ENCODE data around the gene ZBTB17. TPM values are rescaled to one million over a fixed set of nuclear protein-coding genes. Genes with fewer than 3 reads are reported as not detected.

ZBTB17 gene
- total and polyA plus RNA-seq, 2 experiments from 2014 or later: 21.9 to 26.6 TPM

DNA sequence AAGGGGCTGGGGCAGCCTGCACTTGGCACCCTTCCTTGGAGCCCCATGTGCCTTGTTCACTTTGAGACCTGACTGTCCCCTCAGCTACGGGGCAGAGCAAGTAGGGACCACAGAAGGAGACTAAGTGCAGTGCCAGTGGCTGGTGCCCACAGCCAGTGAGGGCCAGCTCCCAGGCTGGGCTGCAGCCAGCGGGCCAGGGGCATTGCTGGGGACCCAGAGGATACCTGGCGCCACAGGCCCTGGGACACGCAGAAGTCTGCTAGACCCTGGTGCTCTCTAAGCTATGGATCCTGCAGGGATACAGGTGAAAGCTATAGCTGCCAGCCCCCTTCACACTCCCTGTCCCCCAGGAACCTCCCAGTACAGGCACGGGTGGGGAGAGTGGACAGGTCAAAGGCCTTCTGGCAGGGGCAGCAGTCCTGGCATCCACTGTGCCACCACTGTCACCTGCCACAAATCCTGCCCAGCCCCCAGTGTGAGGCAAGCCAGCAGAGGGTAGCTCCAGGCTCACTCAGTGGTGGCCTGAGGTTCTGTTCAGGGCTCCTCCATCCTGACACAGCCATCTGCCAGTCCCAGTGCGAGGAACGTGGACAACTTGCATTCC lies 47.3 kb upstream of the ZBTB17 start:
- Mint-ChIP-seq H3K4me3 (no peak overlapping the region), H3K36me3 (ENCODE audit: low read depth) (no peaks in the 10 kb centered on the region), H3K4me1 (peaks cover 19% of the 10 kb centered on the region), H3K9me3 (no peaks in the 10 kb centered on the region), H3K27me3 (ENCODE audit: insufficient read depth, low read depth, poor library complexity) (peaks cover 27% of the 10 kb centered on the region), H3K27ac (no peak overlapping the region)
- no peaks in the 10 kb centered on the region for H3K27me3 ChIP-seq (ENCODE audit: insufficient read depth)
- no peaks in the 10 kb centered on the region for H3K9me2 ChIP-seq (ENCODE audit: insufficient read depth)
- no peaks in the 10 kb centered on the region for H4K20me1 ChIP-seq (replicated peaks; ENCODE audit: insufficient read depth)
- no peak overlapping the region for H3K27ac ChIP-seq (ENCODE audit: low read depth)
- no peak overlapping the region for H3K4me2 ChIP-seq
- DNase-seq (ENCODE audit: low spot score) (no peak), ATAC-seq (no peak)
- H3K36me3 ChIP-seq (ENCODE audit: insufficient read depth): no peaks in the 10 kb centered on the region
- peaks cover 7% of the 10 kb centered on the region for H3K4me1 ChIP-seq (ENCODE audit: insufficient read depth)
- TF ChIP-seq STAT1 (IDR thresholded peaks at IDR 0.05; ENCODE audit: unreplicated experiment): no peak
- TF ChIP-seq EZH2 (IDR thresholded peaks at IDR 0.05; ENCODE audit: low read depth, unreplicated experiment): no peak
- TF ChIP-seq, protein P1, sequence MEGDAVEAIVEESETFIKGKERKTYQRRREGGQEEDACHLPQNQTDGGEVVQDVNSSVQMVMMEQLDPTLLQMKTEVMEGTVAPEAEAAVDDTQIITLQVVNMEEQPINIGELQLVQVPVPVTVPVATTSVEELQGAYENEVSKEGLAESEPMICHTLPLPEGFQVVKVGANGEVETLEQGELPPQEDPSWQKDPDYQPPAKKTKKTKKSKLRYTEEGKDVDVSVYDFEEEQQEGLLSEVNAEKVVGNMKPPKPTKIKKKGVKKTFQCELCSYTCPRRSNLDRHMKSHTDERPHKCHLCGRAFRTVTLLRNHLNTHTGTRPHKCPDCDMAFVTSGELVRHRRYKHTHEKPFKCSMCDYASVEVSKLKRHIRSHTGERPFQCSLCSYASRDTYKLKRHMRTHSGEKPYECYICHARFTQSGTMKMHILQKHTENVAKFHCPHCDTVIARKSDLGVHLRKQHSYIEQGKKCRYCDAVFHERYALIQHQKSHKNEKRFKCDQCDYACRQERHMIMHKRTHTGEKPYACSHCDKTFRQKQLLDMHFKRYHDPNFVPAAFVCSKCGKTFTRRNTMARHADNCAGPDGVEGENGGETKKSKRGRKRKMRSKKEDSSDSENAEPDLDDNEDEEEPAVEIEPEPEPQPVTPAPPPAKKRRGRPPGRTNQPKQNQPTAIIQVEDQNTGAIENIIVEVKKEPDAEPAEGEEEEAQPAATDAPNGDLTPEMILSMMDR (conservative IDR thresholded peaks at IDR 0.05; ENCODE audit: low read depth in 2 of 2): no peak
- TF ChIP-seq, protein P2, sequence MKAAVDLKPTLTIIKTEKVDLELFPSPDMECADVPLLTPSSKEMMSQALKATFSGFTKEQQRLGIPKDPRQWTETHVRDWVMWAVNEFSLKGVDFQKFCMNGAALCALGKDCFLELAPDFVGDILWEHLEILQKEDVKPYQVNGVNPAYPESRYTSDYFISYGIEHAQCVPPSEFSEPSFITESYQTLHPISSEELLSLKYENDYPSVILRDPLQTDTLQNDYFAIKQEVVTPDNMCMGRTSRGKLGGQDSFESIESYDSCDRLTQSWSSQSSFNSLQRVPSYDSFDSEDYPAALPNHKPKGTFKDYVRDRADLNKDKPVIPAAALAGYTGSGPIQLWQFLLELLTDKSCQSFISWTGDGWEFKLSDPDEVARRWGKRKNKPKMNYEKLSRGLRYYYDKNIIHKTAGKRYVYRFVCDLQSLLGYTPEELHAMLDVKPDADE (IDR thresholded peaks at IDR 0.05): no peak
- no peak for TF ChIP-seq ZNF114 (CRISPR knock-in tag; IDR thresholded peaks at IDR 0.05)
- no peak for TF ChIP-seq ZNF331 (CRISPR knock-in tag; IDR thresholded peaks at IDR 0.05; ENCODE audit: low read depth)
- TF ChIP-seq, protein P3, sequence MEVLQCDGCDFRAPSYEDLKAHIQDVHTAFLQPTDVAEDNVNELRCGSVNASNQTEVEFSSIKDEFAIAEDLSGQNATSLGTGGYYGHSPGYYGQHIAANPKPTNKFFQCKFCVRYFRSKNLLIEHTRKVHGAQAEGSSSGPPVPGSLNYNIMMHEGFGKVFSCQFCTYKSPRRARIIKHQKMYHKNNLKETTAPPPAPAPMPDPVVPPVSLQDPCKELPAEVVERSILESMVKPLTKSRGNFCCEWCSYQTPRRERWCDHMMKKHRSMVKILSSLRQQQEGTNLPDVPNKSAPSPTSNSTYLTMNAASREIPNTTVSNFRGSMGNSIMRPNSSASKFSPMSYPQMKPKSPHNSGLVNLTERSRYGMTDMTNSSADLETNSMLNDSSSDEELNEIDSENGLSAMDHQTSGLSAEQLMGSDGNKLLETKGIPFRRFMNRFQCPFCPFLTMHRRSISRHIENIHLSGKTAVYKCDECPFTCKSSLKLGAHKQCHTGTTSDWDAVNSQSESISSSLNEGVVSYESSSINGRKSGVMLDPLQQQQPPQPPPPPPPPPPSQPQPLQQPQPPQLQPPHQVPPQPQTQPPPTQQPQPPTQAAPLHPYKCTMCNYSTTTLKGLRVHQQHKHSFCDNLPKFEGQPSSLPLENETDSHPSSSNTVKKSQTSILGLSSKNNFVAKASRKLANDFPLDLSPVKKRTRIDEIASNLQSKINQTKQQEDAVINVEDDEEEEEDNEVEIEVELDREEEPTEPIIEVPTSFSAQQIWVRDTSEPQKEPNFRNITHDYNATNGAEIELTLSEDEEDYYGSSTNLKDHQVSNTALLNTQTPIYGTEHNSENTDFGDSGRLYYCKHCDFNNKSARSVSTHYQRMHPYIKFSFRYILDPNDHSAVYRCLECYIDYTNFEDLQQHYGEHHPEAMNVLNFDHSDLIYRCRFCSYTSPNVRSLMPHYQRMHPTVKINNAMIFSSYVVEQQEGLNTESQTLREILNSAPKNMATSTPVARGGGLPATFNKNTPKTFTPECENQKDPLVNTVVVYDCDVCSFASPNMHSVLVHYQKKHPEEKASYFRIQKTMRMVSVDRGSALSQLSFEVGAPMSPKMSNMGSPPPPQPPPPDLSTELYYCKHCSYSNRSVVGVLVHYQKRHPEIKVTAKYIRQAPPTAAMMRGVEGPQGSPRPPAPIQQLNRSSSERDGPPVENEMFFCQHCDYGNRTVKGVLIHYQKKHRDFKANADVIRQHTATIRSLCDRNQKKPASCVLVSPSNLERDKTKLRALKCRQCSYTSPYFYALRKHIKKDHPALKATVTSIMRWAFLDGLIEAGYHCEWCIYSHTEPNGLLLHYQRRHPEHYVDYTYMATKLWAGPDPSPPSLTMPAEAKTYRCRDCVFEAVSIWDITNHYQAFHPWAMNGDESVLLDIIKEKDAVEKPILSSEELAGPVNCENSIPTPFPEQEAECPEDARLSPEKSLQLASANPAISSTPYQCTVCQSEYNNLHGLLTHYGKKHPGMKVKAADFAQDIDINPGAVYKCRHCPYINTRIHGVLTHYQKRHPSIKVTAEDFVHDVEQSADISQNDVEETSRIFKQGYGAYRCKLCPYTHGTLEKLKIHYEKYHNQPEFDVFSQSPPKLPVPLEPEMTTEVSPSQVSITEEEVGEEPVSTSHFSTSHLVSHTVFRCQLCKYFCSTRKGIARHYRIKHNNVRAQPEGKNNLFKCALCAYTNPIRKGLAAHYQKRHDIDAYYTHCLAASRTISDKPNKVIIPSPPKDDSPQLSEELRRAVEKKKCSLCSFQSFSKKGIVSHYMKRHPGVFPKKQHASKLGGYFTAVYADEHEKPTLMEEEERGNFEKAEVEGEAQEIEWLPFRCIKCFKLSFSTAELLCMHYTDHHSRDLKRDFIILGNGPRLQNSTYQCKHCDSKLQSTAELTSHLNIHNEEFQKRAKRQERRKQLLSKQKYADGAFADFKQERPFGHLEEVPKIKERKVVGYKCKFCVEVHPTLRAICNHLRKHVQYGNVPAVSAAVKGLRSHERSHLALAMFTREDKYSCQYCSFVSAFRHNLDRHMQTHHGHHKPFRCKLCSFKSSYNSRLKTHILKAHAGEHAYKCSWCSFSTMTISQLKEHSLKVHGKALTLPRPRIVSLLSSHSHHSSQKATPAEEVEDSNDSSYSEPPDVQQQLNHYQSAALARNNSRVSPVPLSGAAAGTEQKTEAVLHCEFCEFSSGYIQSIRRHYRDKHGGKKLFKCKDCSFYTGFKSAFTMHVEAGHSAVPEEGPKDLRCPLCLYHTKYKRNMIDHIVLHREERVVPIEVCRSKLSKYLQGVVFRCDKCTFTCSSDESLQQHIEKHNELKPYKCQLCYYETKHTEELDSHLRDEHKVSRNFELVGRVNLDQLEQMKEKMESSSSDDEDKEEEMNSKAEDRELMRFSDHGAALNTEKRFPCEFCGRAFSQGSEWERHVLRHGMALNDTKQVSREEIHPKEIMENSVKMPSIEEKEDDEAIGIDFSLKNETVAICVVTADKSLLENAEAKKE (CRISPR knock-in tag; IDR thresholded peaks at IDR 0.05): no peak
- TF ChIP-seq, protein P4, sequence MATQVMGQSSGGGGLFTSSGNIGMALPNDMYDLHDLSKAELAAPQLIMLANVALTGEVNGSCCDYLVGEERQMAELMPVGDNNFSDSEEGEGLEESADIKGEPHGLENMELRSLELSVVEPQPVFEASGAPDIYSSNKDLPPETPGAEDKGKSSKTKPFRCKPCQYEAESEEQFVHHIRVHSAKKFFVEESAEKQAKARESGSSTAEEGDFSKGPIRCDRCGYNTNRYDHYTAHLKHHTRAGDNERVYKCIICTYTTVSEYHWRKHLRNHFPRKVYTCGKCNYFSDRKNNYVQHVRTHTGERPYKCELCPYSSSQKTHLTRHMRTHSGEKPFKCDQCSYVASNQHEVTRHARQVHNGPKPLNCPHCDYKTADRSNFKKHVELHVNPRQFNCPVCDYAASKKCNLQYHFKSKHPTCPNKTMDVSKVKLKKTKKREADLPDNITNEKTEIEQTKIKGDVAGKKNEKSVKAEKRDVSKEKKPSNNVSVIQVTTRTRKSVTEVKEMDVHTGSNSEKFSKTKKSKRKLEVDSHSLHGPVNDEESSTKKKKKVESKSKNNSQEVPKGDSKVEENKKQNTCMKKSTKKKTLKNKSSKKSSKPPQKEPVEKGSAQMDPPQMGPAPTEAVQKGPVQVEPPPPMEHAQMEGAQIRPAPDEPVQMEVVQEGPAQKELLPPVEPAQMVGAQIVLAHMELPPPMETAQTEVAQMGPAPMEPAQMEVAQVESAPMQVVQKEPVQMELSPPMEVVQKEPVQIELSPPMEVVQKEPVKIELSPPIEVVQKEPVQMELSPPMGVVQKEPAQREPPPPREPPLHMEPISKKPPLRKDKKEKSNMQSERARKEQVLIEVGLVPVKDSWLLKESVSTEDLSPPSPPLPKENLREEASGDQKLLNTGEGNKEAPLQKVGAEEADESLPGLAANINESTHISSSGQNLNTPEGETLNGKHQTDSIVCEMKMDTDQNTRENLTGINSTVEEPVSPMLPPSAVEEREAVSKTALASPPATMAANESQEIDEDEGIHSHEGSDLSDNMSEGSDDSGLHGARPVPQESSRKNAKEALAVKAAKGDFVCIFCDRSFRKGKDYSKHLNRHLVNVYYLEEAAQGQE (IDR thresholded peaks at IDR 0.05; ENCODE audit: unreplicated experiment): no peak
- TF ChIP-seq CREB1 (CRISPR knock-in tag; IDR thresholded peaks at IDR 0.05; ENCODE audit: low read depth): no peak
- TF ChIP-seq EZH2phosphoT487 (IDR thresholded peaks at IDR 0.05; ENCODE audit: unreplicated experiment): no peak
- TF ChIP-seq POLR2AphosphoS5 (IDR thresholded peaks at IDR 0.05; ENCODE audit: low read depth): no peak
- TF ChIP-seq JUNB (IDR thresholded peaks at IDR 0.05; ENCODE audit: unreplicated experiment): no peak
- no peak for TF ChIP-seq NANOG (IDR thresholded peaks at IDR 0.05; ENCODE audit: borderline replicate concordance)
- H3F3A ChIP-seq (replicated peaks; ENCODE audit: low read depth): no peaks in the 10 kb centered on the region
- H3K79me2 ChIP-seq (replicated peaks; ENCODE audit: insufficient read depth): no peaks in the 10 kb centered on the region
- H3K4me3 ChIP-seq: no peak overlapping the region
- H2AFZ ChIP-seq: no peak overlapping the region

Measured in GM23338 (cell line).